Measurements from ENCODE around the gene MEGF11.

DNA sequence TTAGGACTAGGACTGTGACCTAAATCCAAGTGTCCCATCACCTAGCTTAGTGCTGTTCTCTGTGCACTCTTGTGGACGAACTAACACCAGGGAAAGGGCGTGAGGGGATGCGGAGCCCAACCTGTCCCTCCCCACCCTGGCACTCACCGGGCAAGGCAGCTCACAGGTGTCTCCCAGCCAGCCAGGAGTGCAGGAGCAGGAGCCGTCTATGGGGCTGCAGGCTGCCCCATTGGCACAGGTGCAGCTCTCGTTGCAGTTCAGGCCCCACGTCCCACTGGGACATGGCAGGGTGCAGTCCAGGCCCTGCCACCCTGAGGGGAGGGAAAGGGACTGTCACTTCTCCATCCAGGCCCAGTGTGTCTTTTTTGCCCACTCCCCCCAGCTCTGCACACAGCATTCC is 324.0 kb downstream of the MEGF11 start:
- TF ChIP-seq, protein P1, sequence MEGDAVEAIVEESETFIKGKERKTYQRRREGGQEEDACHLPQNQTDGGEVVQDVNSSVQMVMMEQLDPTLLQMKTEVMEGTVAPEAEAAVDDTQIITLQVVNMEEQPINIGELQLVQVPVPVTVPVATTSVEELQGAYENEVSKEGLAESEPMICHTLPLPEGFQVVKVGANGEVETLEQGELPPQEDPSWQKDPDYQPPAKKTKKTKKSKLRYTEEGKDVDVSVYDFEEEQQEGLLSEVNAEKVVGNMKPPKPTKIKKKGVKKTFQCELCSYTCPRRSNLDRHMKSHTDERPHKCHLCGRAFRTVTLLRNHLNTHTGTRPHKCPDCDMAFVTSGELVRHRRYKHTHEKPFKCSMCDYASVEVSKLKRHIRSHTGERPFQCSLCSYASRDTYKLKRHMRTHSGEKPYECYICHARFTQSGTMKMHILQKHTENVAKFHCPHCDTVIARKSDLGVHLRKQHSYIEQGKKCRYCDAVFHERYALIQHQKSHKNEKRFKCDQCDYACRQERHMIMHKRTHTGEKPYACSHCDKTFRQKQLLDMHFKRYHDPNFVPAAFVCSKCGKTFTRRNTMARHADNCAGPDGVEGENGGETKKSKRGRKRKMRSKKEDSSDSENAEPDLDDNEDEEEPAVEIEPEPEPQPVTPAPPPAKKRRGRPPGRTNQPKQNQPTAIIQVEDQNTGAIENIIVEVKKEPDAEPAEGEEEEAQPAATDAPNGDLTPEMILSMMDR (IDR thresholded peaks at IDR 0.05; ENCODE audit: insufficient read depth, low read length, poor library complexity, severe bottlenecking) = no peak
- TF ChIP-seq EZH2phosphoT487 (conservative IDR thresholded peaks at IDR 0.05; ENCODE audit: low read length) = no peak
